ENCODE results near the gene ANKRD49.

The ANKRD49 gene

DNA sequence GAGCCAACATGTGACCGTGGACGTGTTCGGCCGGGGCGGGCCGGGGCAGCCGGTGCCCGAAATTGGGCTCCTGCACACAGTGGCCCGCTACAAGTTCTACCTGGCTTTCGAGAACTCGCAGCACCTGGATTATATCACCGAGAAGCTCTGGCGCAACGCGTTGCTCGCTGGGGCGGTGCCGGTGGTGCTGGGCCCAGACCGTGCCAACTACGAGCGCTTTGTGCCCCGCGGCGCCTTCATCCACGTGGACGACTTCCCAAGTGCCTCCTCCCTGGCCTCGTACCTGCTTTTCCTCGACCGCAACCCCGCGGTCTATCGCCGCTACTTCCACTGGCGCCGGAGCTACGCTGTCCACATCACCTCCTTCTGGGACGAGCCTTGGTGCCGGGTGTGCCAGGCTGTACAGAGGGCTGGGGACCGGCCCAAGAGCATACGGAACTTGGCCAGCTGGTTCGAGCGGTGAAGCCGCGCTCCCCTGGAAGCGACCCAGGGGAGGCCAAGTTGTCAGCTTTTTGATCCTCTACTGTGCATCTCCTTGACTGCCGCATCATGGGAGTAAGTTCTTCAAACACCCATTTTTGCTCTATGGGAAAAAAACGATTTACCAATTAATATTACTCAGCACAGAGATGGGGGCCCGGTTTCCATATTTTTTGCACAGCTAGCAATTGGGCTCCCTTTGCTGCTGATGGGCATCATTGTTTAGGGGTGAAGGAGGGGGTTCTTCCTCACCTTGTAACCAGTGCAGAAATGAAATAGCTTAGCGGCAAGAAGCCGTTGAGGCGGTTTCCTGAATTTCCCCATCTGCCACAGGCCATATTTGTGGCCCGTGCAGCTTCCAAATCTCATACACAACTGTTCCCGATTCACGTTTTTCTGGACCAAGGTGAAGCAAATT lies 51.7 kb downstream of the ANKRD49 start:
- no peak for DNase-seq

DNA sequence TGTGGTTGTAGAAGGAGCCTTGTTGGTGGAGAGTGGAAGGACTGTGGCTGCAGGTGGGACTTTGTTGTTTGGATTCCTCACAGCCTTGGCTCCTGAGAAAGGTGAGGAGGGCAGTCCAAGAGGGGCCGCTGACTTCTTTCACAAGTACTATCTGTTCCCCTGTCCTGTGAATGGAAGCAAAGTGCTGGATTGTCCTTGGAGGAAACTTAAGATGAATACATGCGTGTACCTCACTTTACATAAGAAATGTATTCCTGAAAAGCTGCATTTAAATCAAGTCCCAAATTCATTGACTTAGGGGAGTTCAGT lies 52.3 kb downstream of the ANKRD49 start:
- DNase-seq = no peak

DNA sequence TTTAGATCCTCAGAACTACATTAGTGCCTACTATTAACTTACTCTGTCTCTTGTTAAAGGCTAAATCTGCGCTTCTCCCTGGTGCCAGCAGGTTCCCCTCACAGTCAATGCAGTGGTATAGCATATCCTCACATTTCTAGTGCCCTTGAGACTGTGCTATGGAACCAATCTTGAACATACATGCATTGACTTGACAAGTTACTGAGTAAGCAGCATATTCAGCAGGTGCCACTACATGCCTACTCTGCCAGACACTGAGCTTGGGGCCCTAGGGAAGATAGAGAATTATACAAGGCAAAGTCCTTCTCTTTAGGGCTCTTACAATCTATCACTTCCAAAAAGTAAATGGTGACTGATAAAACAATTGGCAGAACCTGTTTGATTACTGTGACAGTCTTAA lies 53.1 kb downstream of the ANKRD49 start:
- no peak for DNase-seq

DNA sequence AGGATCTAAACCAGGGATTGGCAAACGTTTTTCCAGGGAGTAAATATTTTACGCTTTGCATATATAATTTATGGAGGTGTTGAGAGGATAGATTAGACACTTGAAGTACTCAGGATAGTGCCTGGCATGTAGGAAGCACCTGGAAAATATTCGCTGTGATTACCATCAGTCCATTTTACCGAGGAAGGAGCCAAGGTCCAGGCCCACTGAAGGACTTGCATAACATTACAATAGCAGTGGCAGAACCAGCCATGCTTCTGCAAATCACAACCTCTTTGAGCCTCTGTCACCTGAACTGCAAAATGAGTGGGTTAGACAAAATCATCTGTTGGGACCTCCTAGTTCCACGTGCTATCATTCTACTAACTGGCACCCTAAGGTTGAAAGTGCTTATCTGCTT lies 55.4 kb downstream of the ANKRD49 start:
- no peak for DNase-seq

Measured in cortex of kidney (tissue), 1 donor.